Activated CD4-positive, CD25-positive, alpha-beta regulatory T cell (primary cell): ENCODE measurements around the gene MYH7B.

Experiments used
- DNase-seq, 4 experiments: peaks; one replicate each; lab custom pipeline; 2025; lab: John Stamatoyannopoulos, UW

The MYH7B gene

GRCh38 chr20:34977365-34978091 lies 21.9 kb downstream of the MYH7B start:
- no peak for DNase-seq

DNA sequence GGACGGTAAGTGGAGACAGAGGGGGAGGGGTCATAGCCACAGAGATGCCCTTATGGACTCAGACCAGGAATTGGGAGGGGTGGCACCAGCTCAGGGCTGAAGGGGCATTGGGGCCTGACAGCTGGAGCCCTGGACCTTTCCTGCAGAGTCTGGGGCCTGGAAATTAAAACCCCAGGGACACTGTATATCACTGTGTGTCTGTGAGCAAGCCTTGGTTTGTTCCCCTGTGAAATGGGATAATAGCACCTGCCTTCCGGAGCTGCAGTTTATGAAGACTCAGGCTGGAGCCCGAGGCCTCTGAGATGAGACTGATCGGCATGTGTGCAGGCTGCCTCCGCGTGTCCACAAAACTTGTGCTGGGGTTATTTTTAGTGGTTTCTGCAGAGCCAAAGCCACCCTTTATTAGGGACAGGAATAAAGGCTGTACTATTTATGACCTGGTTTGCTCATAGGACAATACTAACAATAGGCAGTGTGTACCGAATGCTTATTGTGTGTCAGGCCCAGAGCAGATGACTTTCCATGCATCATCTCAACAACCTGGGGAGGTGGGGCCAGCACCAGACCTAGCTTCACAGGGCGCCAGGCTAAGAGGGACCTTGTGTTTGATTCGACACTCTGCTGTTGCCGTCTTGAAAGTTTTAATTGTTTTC lies 22.6 kb downstream of the MYH7B start:
- no peak for DNase-seq

DNA sequence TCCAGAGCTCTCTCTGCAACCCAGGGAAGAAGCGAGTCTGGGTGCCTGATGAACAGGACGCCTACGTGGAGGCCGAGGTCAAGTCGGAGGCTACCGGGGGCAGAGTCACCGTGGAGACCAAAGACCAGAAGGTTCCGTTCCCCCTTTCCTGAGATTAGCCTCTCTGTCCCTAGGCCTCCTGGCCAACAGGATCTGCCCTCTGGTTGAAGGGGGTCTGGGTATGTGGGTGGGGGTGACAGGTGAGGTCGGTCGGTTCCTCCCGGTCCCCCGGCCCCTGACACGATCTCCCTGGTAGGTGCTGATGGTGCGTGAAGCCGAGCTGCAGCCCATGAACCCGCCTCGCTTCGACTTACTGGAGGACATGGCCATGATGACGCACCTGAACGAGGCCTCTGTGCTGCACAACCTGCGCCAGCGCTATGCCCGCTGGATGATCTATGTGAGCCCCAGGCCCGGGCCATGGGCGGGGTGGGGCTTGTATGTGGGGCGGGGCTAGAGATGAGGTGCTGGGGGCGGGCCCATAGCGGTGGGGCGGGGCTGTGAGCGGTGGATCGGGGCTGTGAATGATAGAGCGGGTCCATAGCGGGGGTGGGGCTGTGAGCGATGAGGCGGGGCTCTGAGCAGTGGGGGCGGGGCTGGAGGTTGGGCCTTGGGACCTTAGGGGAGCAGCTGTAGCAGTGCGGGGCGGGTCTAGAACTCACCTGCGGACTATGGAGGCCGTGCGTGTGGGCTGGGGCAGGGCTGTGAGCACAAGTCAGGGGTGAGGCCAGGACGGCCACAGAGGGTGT lies 23.9 kb downstream of the MYH7B start:
- no peak for DNase-seq

- DNase-seq, result no peak
Observed at GRCh38 chr20:34980543-34981233, 25.0 kb downstream of the MYH7B start.

- DNase-seq, result no peak
Observed at GRCh38 chr20:34982270-34983088, 26.8 kb downstream of the MYH7B start.

DNA sequence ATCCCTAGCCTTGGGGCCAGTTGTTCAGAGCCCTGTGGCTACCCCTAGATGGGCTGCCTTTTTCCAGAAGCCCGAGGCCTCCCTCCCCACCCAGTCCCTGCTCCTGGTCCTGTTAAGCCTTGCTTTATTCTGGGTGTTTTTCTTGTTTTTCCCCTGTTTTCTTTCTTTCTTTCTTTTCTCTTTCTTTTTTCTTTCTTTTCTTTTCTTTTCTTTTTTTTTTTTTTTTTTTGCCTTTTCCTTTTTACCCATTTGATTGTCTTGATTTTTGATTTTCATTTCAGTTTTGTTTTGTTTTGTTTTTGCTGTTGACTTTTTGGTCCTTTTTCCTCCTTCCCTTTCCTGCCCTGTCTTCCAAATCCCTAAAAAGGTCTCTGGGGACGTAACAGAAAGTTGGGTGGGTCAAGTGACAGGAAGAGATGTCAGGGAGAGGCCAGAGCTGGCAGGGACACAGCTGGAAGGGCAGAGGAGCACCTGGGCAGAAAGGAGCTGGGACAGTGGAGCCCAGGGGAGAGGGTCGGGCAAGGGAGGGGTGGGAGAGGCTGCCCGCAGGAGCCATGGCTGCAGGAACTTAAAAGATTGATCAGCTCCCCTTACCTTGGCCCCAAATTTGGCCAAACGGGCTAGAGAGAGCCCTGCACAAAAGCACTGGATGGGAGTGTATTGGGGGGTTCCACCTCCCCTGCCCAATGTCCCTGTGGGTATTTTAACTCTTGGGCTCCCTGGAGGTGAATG lies 27.6 kb downstream of the MYH7B start:
- no peak for DNase-seq

- DNase-seq, result no peak
Observed at GRCh38 chr20:34983995-34984735, 28.5 kb downstream of the MYH7B start.

GRCh38 chr20:34984756-34985261 lies 29.1 kb downstream of the MYH7B start:
- no peak for DNase-seq

- DNase-seq, result no peak
Observed at GRCh38 chr20:34985461-34986310, 30.0 kb downstream of the MYH7B start.

DNA sequence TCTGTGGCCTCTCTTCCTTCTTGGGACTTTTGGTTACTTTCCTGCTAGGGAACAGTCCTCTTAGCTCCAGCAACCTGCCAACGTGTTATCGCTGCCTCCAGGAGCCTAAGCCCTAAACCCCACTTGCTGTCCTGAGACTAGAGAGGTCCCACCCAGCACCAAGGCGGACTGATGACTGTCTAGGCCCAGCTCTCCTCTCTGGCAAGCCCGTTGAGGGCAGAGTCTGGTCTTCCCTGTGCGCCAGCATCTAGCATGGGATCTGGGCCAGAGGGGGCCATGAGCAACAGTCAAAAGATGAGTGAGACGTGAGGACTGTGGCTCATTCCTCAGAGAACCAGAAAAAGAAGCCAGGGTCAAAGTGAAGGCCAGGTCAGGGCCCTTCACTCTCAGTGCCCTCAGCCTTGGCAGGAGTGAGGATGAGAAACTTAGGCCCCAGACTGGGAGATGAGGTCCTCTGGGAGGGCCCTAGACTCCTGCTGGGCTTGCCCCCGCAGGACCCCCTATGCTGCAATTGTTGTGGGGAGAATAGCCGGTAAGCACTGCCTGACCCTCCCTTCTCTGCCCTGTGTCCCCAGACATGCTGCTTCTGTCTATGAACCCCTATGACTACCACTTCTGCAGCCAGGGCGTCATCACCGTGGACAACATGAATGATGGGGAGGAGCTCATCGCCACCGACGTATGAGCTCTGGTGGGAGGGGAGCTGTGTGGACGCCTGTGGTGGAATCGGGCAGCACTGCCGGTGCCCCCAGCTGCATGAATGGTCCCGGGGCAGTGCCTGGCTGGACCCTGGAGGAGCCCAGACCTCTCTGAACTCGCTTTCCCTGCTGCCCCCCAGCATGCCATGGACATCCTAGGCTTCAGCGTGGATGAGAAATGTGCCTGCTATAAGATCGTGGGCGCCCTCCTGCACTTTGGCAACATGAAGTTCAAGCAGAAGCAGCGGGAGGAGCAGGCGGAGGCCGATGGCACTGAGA lies 30.9 kb downstream of the MYH7B start:
- DNase-seq, result no peak

DNA sequence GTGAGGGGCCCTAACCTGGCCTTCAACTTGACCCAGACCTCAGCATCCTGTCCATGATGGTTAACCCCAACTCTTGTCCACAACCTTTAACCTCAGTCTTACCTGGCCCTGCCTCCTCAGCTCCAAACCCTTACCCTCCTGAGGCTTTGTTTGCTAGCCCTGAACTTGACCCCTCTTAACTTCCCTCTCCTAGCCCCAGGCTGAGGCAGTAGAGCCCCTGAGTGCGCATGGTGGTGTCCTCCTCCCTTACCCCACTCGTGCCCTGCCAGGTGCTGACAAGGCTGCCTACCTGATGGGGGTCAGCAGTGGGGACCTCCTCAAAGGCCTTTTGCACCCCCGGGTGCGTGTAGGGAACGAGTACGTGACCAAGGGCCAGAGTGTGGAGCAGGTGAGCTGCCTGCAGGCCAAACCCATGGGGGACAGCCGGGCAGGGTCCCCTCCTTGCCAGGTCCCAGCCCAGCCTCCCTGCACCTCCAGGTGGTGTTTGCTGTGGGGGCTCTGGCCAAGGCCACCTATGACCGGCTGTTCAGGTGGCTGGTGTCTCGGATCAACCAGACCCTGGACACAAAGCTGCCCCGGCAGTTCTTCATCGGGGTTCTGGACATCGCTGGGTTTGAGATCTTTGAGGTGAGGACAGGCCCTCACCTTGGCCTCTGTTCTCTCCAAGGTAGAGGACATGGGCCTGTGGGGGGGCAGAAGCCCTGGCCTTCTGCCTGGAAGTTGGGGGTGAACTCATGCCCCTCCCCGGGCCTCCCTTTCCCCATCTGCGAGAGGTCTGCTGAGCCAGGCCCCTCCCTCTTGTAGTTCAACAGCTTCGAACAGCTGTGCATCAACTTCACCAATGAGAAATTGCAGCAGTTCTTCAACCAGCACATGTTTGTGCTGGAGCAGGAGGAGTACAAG lies 31.9 kb downstream of the MYH7B start:
- no peak for DNase-seq

DNA sequence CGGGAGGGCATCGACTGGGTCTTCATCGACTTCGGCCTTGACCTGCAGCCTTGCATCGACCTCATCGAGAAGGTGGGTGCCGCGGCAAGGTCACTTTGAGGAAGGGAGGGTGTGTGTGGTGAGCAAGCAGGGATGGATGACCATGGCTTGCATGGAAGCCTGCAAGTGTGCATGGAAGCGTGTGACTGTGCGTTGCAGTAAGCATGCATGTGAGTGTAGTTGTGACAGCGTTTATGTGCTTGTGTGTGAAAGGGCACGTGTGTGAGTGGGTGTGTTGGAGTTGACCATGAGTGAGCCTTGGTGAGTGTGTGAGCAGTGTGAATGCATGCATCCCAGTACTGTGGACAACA lies 32.5 kb downstream of the MYH7B start:
- DNase-seq, result no peak

DNA sequence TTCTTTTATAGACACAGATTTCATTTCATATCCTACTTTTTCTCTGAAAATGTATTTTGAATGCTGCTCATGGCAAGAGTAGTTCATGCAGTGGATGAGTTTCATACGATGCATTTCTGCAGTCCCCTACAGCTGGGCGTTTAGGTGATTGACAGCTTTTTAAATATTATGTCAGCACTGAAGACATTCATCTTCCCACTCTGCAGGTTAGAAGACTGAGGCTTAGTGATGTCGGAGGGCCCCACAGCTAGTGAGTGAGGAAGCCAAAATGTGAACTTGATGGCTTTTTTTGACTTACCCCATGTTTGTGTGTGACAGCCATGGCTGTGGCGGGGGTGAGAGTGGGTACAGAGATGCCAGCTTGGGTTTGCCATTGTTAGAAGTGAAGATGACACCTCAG lies 33.5 kb downstream of the MYH7B start:
- DNase-seq, result no peak

DNA sequence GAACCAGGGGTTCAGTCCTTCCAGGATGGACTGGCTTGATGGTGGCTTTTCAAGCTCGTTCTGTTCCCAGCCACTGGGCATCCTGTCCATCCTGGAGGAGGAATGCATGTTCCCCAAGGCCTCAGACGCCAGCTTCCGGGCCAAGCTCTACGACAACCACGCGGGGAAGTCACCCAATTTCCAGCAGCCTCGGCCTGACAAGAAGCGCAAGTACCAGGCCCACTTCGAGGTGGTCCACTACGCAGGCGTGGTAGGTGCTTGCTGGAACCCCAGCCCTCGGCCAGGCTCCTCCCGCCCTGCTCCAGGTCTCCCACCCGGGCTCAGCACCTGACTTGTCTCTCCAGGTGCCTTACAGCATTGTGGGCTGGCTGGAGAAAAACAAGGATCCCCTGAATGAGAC lies 34.0 kb downstream of the MYH7B start:
- DNase-seq, result no peak

- no peak for DNase-seq
Observed at GRCh38 chr20:34990231-34990630, 34.6 kb downstream of the MYH7B start.

GRCh38 chr20:34990661-34991214 lies 35.1 kb downstream of the MYH7B start:
- no peak for DNase-seq
